HG03097 (cell line): Measurements from ENCODE around the gene DPP6.

ENCODE experiments used
- ATAC-seq: cut with Tn5 transposase; IDR thresholded peaks from one replicate; pipeline ENCODE4 v1.9.1; 2021; ENCODE audit not compliant: unreplicated experiment, low FRiP score

Gene DPP6

DNA sequence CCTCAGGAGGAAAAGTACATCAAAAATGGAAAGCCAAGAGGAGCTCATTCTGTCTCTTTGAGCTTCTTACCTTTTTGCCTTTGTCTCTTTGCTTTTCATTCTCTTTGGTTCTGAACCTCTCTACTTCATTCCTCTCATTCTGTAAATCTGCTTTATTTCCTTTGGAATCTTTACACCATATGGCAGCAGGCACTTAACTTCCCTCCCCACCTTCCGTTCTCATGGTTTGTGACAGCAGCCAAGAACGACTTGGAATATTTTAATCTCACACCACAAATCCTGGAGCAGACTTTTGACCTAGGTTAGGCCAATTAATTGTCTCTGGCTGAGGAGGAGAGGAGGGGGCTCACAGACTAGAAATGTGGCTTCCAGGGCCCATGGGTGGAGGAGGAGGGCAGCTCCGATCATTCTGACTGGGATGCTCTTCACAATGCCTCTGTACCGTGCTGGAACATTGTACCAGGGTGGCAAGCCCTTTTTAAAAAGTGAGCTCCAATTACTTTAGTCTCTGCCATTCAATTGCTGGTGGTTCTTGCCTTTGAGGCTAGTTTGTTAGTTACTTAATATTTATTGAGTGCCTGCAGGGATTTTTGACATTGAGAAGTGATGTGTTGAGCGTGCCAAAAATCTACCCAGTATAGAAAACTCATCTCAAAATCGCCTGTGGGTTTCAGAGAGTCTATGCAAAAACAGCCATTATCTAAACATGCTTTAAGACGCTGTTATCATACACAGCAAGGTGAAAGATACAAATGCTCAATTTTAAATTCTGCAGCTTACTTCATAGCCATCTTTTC, 386.6 kb downstream of the DPP6 start:
- ATAC-seq: no peak

DNA sequence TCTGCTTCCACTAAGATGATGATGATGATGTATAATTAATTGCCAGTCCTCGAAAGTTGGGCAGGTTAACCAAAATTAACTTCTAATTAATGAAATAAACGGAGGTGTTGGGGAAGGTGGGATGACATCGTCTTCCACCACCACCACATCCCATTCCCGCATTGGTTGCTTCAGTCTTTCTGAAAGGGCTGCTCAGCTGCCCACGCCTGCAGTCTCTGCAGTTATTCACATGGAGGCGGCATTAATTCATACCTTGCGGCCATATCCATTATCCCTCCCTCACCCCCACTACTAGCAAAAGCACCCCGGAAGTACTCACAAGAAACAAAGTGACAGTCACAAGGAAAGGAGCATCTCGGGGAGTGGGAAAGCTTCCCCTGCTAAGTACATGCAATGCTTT, 387.9 kb downstream of the DPP6 start:
- no peak for ATAC-seq

DNA sequence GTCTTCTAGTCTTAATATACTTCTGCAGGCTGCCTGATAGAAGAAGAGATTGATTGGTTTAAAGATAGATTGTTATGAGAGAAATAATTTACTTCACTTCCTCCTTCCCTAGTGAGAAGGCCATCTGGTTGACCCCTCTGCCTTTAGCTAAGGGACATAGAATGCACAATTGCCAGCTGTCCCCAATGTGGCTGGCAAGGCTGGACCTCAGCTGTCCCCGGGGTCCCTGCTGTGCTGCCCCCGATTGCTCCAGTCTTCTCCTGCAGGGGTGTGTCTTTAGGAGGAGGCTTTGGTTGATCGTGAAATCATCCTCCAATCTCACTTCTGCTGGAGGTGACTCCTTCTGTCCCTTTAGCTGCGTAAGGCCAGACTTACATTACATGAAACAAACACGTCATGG, 388.5 kb downstream of the DPP6 start:
- no peak for ATAC-seq

DNA sequence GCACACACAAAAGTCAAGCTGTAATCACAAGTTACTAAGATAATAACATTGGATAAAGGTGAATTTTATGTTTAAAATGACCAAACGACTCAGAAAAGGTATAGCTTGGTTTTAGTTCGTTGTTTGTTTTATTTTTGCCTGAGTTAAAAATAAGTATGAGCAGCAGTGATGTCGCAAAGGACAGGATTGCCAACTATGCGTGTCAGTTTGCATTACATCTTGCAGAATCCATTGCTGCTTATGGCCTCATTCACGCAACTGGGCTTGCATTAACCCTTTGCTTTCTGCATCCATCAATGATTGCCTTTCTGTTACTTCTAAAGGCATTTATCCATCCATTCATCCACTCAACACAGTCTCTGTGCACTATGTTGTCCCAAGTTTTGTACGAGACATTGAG, 389.6 kb downstream of the DPP6 start:
- ATAC-seq: no peak

DNA sequence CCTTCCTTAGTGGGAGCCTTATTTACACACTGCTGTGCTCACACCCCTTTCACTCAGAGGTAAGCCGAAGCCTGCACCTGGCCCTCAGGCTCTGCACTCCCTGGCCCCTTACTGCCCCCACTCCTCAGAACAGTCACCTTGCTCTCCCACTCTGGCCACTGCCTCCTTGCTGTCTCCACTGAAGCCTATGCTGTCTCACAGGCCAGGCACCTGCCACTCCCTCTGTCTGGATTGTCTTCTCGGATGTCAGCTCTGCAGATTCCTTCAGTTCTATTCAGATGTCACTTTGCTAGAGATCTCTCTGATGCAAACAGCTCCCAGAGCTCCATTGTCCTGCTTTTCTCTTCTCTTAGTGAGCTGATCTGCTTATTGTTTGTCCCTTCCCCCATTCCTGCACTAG, 390.7 kb downstream of the DPP6 start:
- no peak for ATAC-seq

DNA sequence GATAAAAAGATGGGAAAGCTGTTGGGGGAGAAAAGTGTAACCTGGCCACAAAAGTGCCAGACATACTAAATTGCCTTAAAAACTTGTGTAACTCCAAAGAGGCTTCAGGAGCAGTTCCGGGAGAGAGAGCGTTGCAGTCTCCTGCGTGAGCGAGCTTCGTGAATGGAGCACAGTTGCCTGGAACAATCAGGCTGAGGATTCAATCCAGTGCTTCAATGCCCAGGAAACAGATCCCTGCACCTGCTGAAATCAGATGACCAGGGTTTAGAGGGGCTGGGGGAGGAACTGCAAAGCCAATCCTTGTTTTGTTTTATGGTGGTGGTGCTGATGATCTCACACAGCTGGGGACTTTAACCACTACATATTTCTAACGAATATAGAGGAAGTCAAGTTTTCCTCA, 398.3 kb downstream of the DPP6 start:
- no peak for ATAC-seq

DNA sequence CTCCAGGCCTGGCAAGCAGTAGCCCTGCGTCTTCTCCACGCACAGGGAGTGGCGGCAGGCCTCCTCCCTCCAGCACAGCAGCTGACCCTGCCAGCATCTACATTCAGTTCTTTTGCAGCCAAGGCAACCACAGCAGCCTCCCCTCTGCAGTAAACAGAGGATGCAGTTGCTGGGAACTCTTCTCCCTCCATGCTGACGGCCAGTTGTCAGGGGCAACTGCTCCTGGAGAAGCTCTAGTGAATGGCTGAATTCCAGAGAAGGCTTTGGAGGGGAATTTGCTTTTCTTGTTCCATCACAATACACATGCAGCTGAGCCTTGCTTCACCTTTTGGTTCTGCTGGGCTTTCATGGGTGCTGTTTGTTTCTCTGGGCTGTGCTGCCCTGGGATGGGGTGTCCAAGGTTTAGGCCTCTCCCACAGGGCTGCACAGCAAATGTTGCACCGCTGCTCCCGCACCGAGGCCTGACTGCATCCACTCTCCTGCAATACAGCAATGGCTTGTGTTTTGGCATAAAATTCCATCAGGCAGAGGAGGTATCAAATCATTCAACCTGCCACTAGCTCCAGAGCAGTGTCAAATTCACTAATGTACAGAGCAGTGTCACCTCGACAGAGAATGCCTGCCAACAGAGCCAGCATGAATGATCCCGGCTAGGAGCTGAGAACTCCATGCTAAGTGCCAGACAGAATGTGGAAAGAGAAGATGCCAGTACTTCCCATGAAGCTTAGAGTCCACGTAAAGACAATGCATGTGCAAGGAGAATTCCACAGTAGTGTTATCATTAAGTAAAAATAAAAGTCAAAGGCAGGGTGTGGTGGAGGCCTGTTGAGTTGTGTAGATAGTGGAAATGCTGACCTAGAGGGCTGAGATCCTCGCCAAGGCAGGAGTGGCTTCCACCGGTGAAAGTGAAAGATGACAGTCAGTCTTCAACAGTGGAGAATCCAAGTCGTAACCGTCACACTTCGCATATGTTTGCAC, 399.6 kb downstream of the DPP6 start:
- ATAC-seq: no peak

DNA sequence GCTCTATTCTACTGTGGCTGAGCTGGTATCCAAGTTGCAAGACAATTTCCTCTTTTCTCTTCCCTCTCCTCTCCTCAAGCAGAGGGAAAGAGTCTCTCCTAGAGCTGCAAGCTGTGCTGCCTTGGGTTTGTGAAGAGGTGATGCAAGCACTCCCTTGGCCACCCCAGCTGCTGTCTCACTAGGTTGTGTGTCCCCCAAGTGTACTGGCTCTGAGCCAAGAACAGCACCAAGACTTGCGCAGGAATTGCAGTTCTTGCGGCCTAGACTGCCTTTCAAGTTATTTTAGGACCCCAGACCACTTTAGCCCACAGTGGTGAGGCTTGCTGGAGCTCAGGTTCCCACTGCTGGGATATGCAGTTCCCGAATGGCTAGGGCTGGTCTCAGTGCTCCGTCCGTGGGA, 411.6 kb downstream of the DPP6 start:
- ATAC-seq: no peak

DNA sequence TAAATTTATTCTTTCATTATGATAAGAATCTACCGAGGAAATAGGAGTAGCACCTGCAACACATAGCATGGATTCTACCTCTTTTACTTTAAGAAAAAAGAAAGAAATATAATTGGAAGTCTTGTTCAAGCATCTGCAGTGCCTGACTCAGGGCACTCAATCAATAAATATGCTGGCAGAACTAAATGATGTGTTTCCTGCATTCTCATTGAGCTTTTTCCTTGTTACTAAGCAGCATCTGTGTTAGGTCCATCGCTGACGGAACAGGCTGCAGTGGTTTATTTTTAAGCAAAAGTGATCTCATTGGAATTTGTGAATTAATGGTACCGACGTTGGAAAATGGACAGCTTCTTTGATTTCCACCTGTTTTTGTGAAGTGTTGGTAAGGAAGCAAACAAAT, 417.5 kb downstream of the DPP6 start:
- no peak for ATAC-seq

DNA sequence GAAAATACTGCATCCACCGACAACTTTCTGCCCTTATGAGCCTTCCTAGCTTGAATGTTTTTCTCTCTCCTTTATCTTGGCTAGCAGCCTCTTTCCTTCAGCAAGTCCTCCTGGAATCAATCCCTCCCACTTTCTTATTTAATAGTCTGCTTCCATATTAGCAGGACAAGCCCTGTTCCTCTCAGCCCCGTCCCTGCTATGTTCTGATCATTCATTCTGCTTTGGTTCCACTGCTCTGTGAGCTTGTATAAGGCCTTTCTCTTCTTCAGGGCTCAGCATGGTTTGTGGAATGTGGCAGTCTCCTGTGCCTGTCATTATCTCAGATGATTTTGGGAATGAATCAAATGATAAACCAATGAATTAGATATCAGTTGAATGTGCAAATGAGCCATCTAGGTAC, 420.1 kb downstream of the DPP6 start:
- no peak for ATAC-seq

DNA sequence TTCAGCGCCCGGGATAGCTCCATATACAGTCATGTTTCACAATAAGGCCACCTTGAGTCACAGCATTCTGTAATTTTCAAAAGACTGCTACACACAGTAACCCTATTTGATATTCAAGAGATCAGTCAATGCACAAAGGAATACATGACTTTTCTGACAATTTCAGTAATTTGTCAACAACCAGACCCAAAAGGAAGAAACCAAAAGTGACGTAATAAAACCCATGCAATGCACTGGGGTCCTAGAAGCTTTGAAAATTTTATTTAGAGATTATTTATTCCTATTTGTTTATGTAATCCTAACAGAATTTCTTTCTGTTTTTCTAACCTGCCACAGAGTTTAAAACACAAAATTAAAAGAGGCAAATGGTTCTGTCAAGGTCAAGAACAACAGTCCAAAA, 421.2 kb downstream of the DPP6 start:
- ATAC-seq: no peak

DNA sequence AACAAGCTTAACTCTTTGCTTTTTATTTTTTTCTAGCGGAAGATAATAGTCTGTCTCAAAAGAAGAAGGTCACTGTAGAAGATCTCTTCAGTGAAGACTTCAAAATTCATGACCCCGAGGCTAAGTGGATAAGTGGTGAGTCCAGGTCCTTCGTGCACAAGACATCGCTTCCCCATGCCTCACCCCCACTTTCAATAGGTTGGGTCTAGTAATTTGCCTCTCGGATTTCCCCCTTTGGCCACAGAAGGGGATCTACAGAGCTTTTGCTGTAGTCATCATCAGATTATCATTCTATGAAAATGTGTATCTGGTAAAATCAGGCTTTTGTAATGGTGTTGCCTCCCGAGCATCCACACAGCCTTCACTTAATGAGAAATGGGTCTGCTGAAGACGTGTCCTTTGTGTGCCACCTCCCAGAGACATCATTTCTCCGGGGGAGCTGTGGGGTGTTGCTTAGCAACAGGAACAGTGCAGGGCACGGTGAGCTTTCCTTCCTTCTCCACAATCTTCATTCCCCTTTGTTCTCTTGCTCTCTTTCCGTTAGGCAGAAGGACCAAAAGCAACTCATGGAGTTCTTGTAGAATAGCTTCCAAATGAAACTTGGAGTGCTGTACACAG, 422.8 kb downstream of the DPP6 start:
- no peak for ATAC-seq

DNA sequence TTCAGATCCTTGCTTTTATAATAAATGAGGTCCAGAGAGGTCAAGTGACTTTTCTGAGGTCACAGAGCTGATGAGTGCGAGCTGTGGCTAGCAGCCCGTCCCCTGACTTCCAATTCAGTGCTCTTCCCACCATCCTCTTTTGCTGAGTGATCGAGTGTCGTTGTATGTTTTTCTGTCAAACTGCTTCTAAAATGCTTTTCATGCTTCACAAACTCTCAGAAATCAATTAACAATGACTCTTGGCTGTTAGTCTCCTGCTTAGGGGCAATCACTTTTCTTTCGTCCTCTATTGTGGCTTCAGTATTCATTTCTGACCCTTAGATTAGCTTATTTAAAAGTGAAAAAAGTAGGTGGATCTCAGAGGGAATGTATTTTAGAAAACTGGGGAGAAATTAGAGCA, 423.7 kb downstream of the DPP6 start:
- no peak for ATAC-seq

DNA sequence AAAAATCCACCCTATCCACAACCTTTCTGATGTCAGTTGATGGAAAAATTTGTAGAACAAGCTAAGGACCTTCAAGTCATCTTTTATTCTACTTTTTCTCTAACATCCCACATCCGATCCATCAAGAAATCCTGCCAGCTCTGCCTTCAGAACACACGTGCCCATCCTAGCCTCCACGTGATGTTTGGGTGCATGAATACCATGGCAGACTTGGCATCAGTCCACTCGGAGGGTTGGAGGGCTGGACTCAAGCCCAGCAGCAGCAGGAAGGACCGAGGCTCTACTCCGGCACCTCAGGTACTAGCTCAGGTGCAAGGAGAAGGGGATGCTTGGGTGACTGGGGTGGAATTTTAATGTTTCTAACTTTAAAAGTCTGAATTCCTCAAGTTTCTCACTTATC, 428.6 kb downstream of the DPP6 start:
- no peak for ATAC-seq

DNA sequence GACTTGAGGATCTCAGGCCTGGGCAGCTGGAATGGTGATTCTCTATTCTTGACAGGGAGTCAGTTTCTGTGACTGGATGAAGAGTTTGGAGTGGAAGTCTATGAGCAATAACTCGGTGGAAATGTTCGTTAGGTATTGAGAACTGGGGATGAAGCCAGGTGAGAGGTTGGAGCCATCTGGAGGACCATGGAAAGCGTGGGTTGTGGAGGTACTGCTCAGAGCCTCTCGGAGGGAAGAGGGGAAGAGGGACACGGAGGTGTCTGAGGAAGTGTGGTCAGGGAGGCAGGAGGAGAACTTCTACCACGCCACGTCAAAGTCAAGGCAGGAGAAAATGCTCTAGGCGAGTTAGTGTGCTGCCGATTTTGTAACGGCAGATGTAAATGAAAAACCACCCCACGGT, 430.7 kb downstream of the DPP6 start:
- no peak for ATAC-seq

DNA sequence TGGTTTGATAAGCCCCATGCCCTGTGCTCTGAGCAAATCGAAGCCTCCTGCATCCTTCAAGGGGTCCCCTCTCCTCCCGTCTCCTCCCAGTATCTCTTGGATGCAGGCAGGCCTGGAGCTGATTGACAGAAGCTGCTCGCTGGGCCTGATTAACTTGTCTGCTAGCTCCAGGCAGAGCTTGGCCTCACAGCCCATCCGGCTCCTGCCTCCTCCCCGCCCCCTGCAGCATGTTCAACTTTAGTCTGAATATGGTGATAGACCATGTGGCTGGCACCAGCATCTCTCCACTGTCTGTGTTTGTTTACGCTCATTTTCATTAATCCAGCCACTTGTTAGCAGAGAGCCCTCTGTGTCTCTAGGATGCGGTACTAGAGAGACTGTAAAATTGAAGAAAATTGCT, 432.2 kb downstream of the DPP6 start:
- no peak for ATAC-seq

DNA sequence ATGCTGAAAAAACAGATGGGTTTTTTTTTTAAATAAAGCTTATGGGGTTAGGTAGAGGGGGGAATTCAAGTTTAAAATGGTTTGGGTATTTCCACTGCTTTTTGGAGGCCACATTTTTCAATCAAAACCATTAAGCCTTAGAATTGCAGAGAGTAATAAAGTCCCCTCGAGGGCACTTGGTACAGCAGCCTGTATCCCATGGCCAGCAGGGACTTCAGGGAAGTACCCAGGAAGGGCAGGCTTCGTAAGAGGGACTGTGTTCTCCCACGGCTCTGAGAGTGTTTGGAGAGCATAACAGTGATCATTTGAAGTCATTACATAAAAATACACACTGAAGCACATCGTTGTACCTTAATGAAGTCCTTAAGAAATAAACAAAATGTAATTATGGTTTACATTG, 432.7 kb downstream of the DPP6 start:
- no peak for ATAC-seq

DNA sequence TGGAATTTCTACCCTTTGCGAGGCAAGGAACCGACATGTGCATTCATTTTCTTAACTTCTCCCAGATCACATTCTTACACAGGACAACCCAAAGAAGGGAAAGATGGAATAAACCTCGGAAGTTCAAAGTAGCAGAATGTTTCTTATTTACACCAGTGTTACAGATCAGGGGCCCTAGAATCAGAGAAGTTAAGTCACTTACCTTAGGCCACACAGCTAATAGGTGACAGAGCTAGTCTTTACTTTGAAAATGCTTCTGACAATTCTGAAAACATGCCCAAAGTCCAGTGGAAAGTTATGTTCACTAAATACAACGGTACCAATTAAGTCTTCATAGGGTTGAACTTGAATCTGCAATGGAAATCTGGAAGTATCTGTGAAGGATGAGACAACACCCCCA, 437.7 kb downstream of the DPP6 start:
- no peak for ATAC-seq

DNA sequence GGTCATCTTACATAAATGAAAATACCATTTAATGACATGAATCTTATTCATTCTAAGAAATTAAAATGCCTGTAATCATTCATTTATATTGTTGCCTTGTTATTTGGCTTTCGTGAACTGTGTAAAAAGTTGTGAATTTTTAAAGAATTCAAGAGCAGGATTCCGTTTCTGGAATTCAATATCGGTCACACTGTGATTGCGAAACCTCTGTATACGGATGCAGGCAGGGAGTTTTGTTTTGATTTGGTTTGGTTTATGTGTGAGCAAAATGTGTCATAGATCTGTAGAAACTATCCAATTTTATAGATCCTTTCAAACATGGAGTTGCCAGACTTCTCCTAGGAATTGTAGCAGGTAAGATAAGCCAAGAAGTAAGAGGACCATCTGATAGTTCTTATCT, 441.4 kb downstream of the DPP6 start:
- ATAC-seq: no peak

DNA sequence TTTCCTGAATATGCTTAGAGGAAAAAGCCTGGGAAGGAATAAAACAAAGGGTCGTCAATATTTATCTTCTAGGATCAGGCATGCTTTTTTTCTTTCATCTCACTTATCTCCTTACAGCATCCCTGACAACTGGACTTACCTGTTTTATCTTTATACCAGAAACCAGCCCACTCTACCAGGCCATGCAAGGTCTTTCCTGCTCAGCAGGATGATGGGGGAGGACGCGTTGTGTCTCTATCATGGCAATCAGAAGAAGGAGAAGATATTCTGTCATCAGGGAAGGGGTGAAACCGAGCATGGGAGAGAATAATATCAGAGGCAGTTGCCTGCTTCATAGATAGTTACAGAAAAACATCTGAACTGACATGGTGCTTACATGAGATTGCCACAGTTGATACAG, 445.6 kb downstream of the DPP6 start:
- no peak for ATAC-seq

DNA sequence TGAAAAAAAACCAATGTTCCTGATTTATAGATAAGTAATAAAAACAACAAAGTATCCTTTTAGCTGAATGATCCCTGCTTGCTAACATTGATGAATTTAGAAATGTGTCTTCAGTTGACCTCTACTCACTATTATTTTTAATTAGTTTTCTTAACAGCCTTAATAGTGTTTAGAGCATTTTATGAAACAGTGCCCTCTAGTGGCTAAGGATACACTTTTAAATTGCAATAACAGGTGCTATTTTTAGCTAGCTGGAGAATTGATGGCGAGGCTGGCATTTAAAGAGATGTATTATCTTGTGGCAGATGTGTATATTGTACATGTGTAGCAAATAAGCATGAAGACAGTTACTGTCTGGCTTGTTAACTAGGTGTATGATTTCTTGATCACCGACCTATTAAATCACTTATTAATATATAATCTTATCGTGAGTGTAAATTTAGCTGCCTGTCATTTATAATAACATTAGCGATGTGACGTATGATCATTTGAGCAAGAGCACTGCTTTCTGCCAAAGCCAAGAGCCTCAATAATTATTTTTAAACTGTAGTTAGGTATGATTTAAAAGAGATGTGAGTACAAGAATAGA, 451.9 kb downstream of the DPP6 start:
- ATAC-seq: no peak
